H9 (cell line): ENCODE results near the gene NSRP1. TPM values are rescaled to one million over a fixed set of nuclear protein-coding genes. Genes with fewer than 3 reads are reported as not detected.
"Not testable (repeated sequence)": the region's sequence is repeated elsewhere in the genome, so short reads cannot be mapped to it uniquely, and the experiment has no call there.

Experiments
- DNase-seq: peaks from one replicate; pipeline ENCODE4 v3.0.0-alpha.2; 2017
- H2AFZ ChIP-seq: one replicate; pipeline ENCODE4 v1.6.1; 2013; ENCODE audit warnings: mild to moderate bottlenecking, low read length, control low read depth, moderate library complexity
- H2AK5ac ChIP-seq: 2 replicates; pipeline ENCODE4 v1.6.1; 2013; ENCODE audit warnings: low read length, control low read depth, mixed read lengths; ENCODE audit not compliant: insufficient read length
- H2BK120ac ChIP-seq: one replicate; pipeline ENCODE4 v1.6.1; 2013; ENCODE audit warnings: low read depth, mild to moderate bottlenecking, low read length, control low read depth, inconsistent platforms; ENCODE audit not compliant: poor library complexity, severe bottlenecking
- H2BK12ac ChIP-seq: 2 replicates; pipeline ENCODE4 v1.6.1; 2013; ENCODE audit warnings: low read length, control low read depth, mixed read lengths, low read depth; ENCODE audit not compliant: insufficient read length
- H2BK15ac ChIP-seq: 2 replicates; pipeline ENCODE4 v1.6.1; 2013; ENCODE audit warnings: low read depth, low read length, control low read depth
- H2BK20ac ChIP-seq: one replicate; pipeline ENCODE4 v1.6.1; 2013; ENCODE audit warnings: low read depth, mild to moderate bottlenecking, low read length, control low read depth, inconsistent platforms; ENCODE audit not compliant: poor library complexity, severe bottlenecking
- H2BK5ac ChIP-seq: 2 replicates; pipeline ENCODE4 v1.6.1; 2013; ENCODE audit warnings: low read length, control low read depth, mixed read lengths; ENCODE audit not compliant: insufficient read length
- H3K14ac ChIP-seq: 2 replicates; pipeline ENCODE4 v1.6.1; 2013; ENCODE audit warnings: low read length, control low read depth; ENCODE audit not compliant: insufficient read depth
- H3K18ac ChIP-seq: 2 replicates; pipeline ENCODE4 v1.6.1; 2013; ENCODE audit warnings: low read depth, mild to moderate bottlenecking, mixed read lengths, low read length, control low read depth; ENCODE audit not compliant: insufficient read length
- H3K23ac ChIP-seq: 2 replicates; pipeline ENCODE4 v1.6.1; 2013; ENCODE audit warnings: low read length, control low read depth, mixed read lengths, low read depth; ENCODE audit not compliant: insufficient read length
- H3K23me2 ChIP-seq: 2 replicates; pipeline ENCODE4 v1.6.1; 2013; ENCODE audit warnings: low read depth, mild to moderate bottlenecking, mixed read lengths, low read length, control low read depth; ENCODE audit not compliant: insufficient read length, poor library complexity, severe bottlenecking
- H3K27ac ChIP-seq: 2 replicates; pipeline ENCODE4 v1.5.1; 2013; ENCODE audit warnings: low read length, control low read depth, mixed read lengths, low read depth; ENCODE audit not compliant: insufficient read length
- H3K27me3 ChIP-seq: 2 replicates; pipeline ENCODE4 v1.6.1; 2013; ENCODE audit warnings: low read length, control low read depth, inconsistent platforms; ENCODE audit not compliant: insufficient read depth
- H3K4ac ChIP-seq: 2 replicates; pipeline ENCODE4 v1.6.1; 2013; ENCODE audit warnings: low read depth, mild to moderate bottlenecking, control low read depth, inconsistent platforms, low read length, moderate library complexity
- H3K4me1 ChIP-seq: 2 replicates; pipeline ENCODE4 v1.6.1; 2013; ENCODE audit warnings: low read length, control low read depth, inconsistent platforms; ENCODE audit not compliant: insufficient read depth
- H3K4me2 ChIP-seq: 2 replicates; pipeline ENCODE4 v1.6.1; 2013; ENCODE audit warnings: low read length, control low read depth, mixed read lengths; ENCODE audit not compliant: insufficient read length, insufficient read depth
- H3K56ac ChIP-seq: 2 replicates; pipeline ENCODE4 v1.6.1; 2013; ENCODE audit warnings: low read depth, mild to moderate bottlenecking, mixed read lengths, low read length, control low read depth; ENCODE audit not compliant: insufficient read length
- H3K79me1 ChIP-seq: 2 replicates; pipeline ENCODE4 v1.6.1; 2013; ENCODE audit warnings: low read depth, mild to moderate bottlenecking, moderate library complexity, low read length, control low read depth, inconsistent platforms; ENCODE audit not compliant: insufficient read depth, poor library complexity, severe bottlenecking
- H3K79me2 ChIP-seq: 2 replicates; pipeline ENCODE4 v1.6.1; 2013; ENCODE audit warnings: low read length, control low read depth, inconsistent platforms; ENCODE audit not compliant: insufficient read depth
- H3K9ac ChIP-seq: 2 replicates; pipeline ENCODE4 v1.6.1; 2013; ENCODE audit warnings: low read length, control low read depth, mixed read lengths; ENCODE audit not compliant: insufficient read length; ENCODE audit errors: extremely low read depth
- H3K9me3 ChIP-seq: one replicate; pipeline ENCODE4 v1.6.1; 2013; ENCODE audit warnings: low read depth, low read length, inconsistent platforms; ENCODE audit not compliant: control insufficient read depth
- H3T11ph ChIP-seq: one replicate; pipeline ENCODE4 v1.6.1; 2013; ENCODE audit warnings: mild to moderate bottlenecking, low read length, control low read depth, inconsistent platforms
- H4K20me1 ChIP-seq: one replicate; pipeline ENCODE4 v1.6.1; 2013; ENCODE audit not compliant: control insufficient read depth, insufficient read length, insufficient read depth
- H4K5ac ChIP-seq: 2 replicates; pipeline ENCODE4 v1.6.1; 2013; ENCODE audit warnings: low read depth, mild to moderate bottlenecking, mixed read lengths, low read length, control low read depth; ENCODE audit not compliant: insufficient read length
- H4K8ac ChIP-seq: replicated peaks from 2 replicates; pipeline ENCODE4 v1.6.1; 2013; ENCODE audit warnings: low read length, control low read depth, mixed read lengths, low read depth; ENCODE audit not compliant: insufficient read length
- H4K91ac ChIP-seq: 2 replicates; pipeline ENCODE4 v1.6.1; 2013; ENCODE audit warnings: low read depth, mild to moderate bottlenecking, moderate library complexity, mixed read lengths, low read length, control low read depth; ENCODE audit not compliant: insufficient read length
- H3K27ac Mint-ChIP-seq, 3 experiments: 2 replicates in 2 of 3; 3 replicates in 1 of 3; pipeline ENCODE4 v1.8.0; 2020 to 2021; ENCODE audit warnings: mixed read lengths in 3 of 3, mild to moderate bottlenecking in 1 of 3, moderate library complexity in 1 of 3
- H3K27me3 Mint-ChIP-seq: 2 replicates; pipeline ENCODE4 v1.8.0; 2021; ENCODE audit warnings: low read depth, mild to moderate bottlenecking, moderate library complexity, mixed read lengths
- H3K36me3 Mint-ChIP-seq, 3 experiments: 2 replicates in 2 of 3; 3 replicates in 1 of 3; pipeline ENCODE4 v1.8.0; 2020 to 2021; ENCODE audit warnings: low read depth in 3 of 3, mixed read lengths in 3 of 3; ENCODE audit not compliant: insufficient read depth in 1 of 3
- H3K4me1 Mint-ChIP-seq, 2 experiments: 2 replicates each; pipeline ENCODE4 v1.8.0; 2020; ENCODE audit warnings: mixed read lengths in 2 of 2
- H3K4me3 Mint-ChIP-seq, 2 experiments: 2 replicates in 1 of 2; 3 replicates in 1 of 2; pipeline ENCODE4 v1.8.0; 2020 to 2021; ENCODE audit warnings: mild to moderate bottlenecking in 2 of 2, mixed read lengths in 2 of 2, moderate library complexity in 1 of 2
- H3K9me3 Mint-ChIP-seq, 2 experiments: 2 replicates in 1 of 2; 3 replicates in 1 of 2; pipeline ENCODE4 v1.8.0; 2020; ENCODE audit warnings: mild to moderate bottlenecking in 2 of 2, mixed read lengths in 2 of 2, moderate library complexity in 1 of 2
- CTCF ChIP-seq: fragments of 200-600 bp; sonication (generic); conservative IDR thresholded peaks from 3 replicates; pipeline ENCODE4 v1.8.0; 2021; ENCODE audit warnings: antibody characterized with exemption, mild to moderate bottlenecking
- WGBS: extraction: QIAGEN DNeasy Blood & Tissue Kit; methylation state at CpG from one replicate; pipeline ENCODE4 v1.1.7; 2013; ENCODE audit warnings: missing lambda C conversion rate, low lambda C conversion rate, mixed read lengths; ENCODE audit not compliant: insufficient read length; ENCODE audit errors: extremely low coverage; 5-methylcytosine and 5-hydroxymethylcytosine counted together
- total RNA-seq: library from RNA; stranded (reverse); gene quantifications from 2 replicates; pipeline ENCODE4 v1.2.1, GENCODE V29; 2021

Gene NSRP1
- total RNA-seq, 1 experiment from 2014 or later: 33.3 TPM

- Mint-ChIP-seq H3K27me3 (peaks cover 47% of the 10 kb centered on the region), H3K4me3 (no peak overlapping the region), H3K4me1 (peaks cover 13 to 16% of the 10 kb centered on the region in 2 experiments), H3K9me3 (no peaks in the 10 kb centered on the region), H3K36me3 (no peaks in the 10 kb centered on the region), H3K27ac (no peak overlapping the region; a peak in 1 of 7 replicates)
- H2AFZ ChIP-seq: no peak overlapping the region
- no peak overlapping the region for H3K23ac ChIP-seq
- no peak for TF ChIP-seq CTCF
- H3K79me2 ChIP-seq: no peaks in the 10 kb centered on the region
- no peak overlapping the region for H2BK5ac ChIP-seq
- H2BK120ac ChIP-seq: no peak overlapping the region
- no peak overlapping the region for H2BK15ac ChIP-seq
- no peak overlapping the region for H4K8ac ChIP-seq
- H3K14ac ChIP-seq: no peak overlapping the region
- no peak overlapping the region for H3K18ac ChIP-seq
- no peaks in the 10 kb centered on the region for H3K23me2 ChIP-seq
- no peak overlapping the region for H3K4ac ChIP-seq
- H3K9me3 ChIP-seq: no peaks in the 10 kb centered on the region
- no peak for DNase-seq
- WGBS: no CpG with 5 or more reads among the region's 7 CpGs
- H3K4me2 ChIP-seq: no peak overlapping the region
- H3K9ac ChIP-seq: no peak overlapping the region
- H3K79me1 ChIP-seq: no peaks in the 10 kb centered on the region
- H3T11ph ChIP-seq: no peak overlapping the region
- H4K91ac ChIP-seq: no peak overlapping the region
- peaks cover 3% of the 10 kb centered on the region; the same call in 1 of the 2 replicates for H3K27me3 ChIP-seq
- no peak overlapping the region for H2AK5ac ChIP-seq
- no peak overlapping the region for H2BK12ac ChIP-seq
- H4K5ac ChIP-seq: no peak overlapping the region
- H2BK20ac ChIP-seq: no peak overlapping the region
- H4K20me1 ChIP-seq: no peaks in the 10 kb centered on the region
- H3K56ac ChIP-seq: no peak overlapping the region
- no peaks in the 10 kb centered on the region for H3K4me1 ChIP-seq
- H3K27ac ChIP-seq: no peak overlapping the region
Measured at GRCh38 chr17:30229012-30229411, 112.4 kb downstream of the NSRP1 start.

DNA sequence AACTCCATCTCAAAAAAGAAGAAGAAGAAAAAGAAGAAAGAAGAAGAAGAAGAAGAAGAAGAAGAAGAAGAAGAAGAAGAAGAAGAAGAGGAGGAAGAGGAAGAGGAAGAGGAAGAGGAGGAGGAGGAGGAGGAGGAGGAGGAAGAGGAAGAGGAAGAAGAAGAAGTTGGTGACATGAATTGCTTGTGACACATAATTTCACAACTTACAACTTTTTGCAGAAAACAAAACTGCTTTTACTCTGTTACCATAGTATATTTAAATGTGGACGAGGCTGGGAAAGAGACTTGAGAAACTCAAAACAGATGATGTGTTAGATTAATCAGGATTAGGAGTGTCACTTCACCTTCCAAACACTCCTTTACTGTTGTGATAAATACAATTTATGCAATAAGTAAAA lies 113.4 kb downstream of the NSRP1 start:
- no CpG with 5 or more reads among the region's 1 CpG for WGBS

More for the DNA sequence above, 113.4 kb downstream of the NSRP1 start:
- not testable (repeated sequence) for H3K14ac ChIP-seq, H2BK120ac ChIP-seq, H2AK5ac ChIP-seq, H3K56ac ChIP-seq, H3K9ac ChIP-seq, H3K27ac Mint-ChIP-seq, H3K4me2 ChIP-seq, H2BK12ac ChIP-seq, H2BK5ac ChIP-seq, H3K27ac ChIP-seq, H2BK20ac ChIP-seq, H2AFZ ChIP-seq, H3K79me1 ChIP-seq, H3K4me3 Mint-ChIP-seq, H3K36me3 Mint-ChIP-seq, H3K79me2 ChIP-seq, H3K9me3 Mint-ChIP-seq, H3K4me1 ChIP-seq, H3K23ac ChIP-seq, DNase-seq, H4K5ac ChIP-seq, H3K18ac ChIP-seq, H2BK15ac ChIP-seq, H3K4ac ChIP-seq, H3T11ph ChIP-seq, H3K23me2 ChIP-seq, H3K9me3 ChIP-seq, H4K91ac ChIP-seq, H4K20me1 ChIP-seq, H4K8ac ChIP-seq
- H3K4me1 Mint-ChIP-seq: peaks cover 7 to 11% of the 10 kb centered on the region in 2 experiments
- H3K27me3 Mint-ChIP-seq: peaks cover 57% of the 10 kb centered on the region
- H3K27me3 ChIP-seq: peaks cover 11% of the 10 kb centered on the region; the same call in 1 of the 2 replicates
